Peyer's patch (tissue), 4 donors: Measurements from ENCODE around the gene DPM2. TPM values are rescaled to one million over a fixed set of nuclear protein-coding genes. Genes with fewer than 3 reads are reported as not detected.
A peak's percentile ranks its signal among the peaks of the same experiment; 100 is the strongest.

Source experiments
- DNase-seq, 3 donors: peaks; one replicate each; pipeline ENCODE4 v3.0.0-alpha.2; 2017 to 2019
- H3K27ac ChIP-seq, 4 donors: fragments of 200-600 bp; sonication (generic); one replicate each; pipeline ENCODE4 v1.5.1; 2016 to 2019
- H3K27me3 ChIP-seq, 2 donors: fragments of 200-600 bp; sonication (generic); one replicate each; pipeline ENCODE4 v1.5.1; 2019
- H3K36me3 ChIP-seq, 3 donors: fragments of 200-600 bp; sonication (generic); one replicate each; pipeline ENCODE4 v1.5.1; 2016 to 2019
- H3K4me1 ChIP-seq, 4 donors: fragments of 200-600 bp; sonication (generic); one replicate each; pipeline ENCODE4 v1.5.1; 2016 to 2019
- H3K4me3 ChIP-seq, 4 donors: fragments of 200-600 bp; sonication (generic); 1 replicate in 3 of 4; 2 replicates in 1 of 4; pipeline ENCODE4 v1.5.1; 2016 to 2019; ENCODE audit warnings: mild to moderate bottlenecking in 1 of 4
- H3K9me3 ChIP-seq, 4 donors: fragments of 200-600 bp; sonication (generic); one replicate each; pipeline ENCODE4 v1.5.1; 2016 to 2019; ENCODE audit warnings: mild to moderate bottlenecking in 1 of 4
- CTCF ChIP-seq, 6 experiments: fragments of 450-650 bp in 4 of 6; fragments of 200-600 bp in 2 of 6; sonication (generic) in 1 of 6; IDR thresholded peaks; one replicate each; pipeline ENCODE4 v1.5.1; 2017 to 2019; ENCODE audit warnings: antibody characterized with exemption in 6 of 6, mild to moderate bottlenecking in 3 of 6, moderate library complexity in 1 of 6
- POLR2A ChIP-seq, 2 donors: fragments of 450-650 bp; IDR thresholded peaks; one replicate each; pipeline ENCODE4 v1.5.1; 2017; ENCODE audit warnings: antibody characterized with exemption in 2 of 2, mild to moderate bottlenecking in 2 of 2, moderate library complexity in 2 of 2
- total RNA-seq, 4 donors: library from RNA; depleted of rRNA; stranded (reverse); fragments of >200 nt; gene quantifications; one replicate each; pipeline ENCODE4 v1.1.0, GENCODE V29; 2016

The DPM2 gene
- total RNA-seq, 4 donors from 2014 or later = 20.6 to 27.3 (median 22.1) TPM

DNA sequence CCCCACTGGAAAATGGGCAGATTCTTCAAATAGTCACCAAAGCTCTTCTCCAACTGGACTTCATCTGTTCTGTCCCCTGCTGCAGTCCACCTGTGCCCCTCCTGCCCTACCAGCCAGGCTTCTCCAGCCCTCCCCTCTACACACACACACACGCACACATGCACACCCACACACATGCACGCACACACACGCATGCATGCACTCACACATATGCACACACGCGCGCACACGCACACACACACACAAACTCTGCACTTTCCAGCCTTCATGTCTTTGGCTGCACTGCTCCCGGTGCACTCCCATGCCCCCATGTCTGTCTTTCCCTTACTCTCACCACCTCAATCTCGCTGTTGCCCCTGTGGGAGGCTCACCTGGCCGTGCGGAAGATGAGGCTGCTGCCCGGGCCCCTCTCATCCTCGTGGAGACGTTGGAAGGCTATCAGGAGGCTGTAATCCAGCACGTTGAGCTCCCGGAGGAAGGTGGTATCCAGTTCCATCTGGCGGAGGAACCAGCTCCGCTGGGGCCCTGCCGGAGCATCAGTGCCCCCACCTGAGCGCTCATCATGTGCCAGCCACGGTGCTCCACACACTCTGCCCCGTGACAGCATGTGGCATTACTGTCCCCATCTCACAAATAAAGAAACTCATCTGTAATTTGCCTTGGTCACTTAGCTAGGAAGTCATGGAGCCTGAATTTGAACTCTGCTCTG, 12.8 kb downstream of the DPM2 start:
- Histone ChIP-seq H3K27me3 (peaks cover 0 to 21% of the 10 kb centered on the region in 2 donors), H3K4me3 (no peak overlapping the region), H3K36me3 (no peaks in the 10 kb centered on the region), H3K9me3 (no peaks in the 10 kb centered on the region), H3K27ac (no peak overlapping the region), H3K4me1 (peaks cover 0 to 27% (median 20%) of the 10 kb centered on the region in 4 donors)
- TF ChIP-seq CTCF (IDR thresholded peaks at IDR 0.05) = no peak
- TF ChIP-seq POLR2A (IDR thresholded peaks at IDR 0.05) = no peak
- no peak for DNase-seq

DNA sequence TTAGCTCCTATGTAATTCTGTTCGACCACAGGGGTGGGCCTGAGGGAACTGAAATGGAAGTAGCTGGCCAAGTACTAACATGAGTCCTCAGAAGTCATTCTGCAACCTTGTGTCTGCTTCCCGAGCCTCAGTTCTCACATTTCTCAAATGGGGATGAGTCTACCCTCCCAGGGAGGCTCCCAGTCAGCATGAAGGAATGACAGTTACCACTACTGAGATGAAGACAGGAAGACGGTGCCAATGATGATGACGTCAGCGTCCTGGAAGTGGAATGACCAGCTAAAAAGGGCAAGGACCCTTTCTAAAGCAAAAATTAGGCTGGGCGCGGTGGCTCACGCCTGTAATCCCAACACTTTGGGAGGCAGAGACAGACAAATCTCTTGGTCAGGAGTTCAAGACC, 13.9 kb downstream of the DPM2 start:
- Histone ChIP-seq H3K27ac (no peak overlapping the region), H3K9me3 (no peaks in the 10 kb centered on the region), H3K36me3 (no peaks in the 10 kb centered on the region), H3K27me3 (peaks cover 0 to 14% of the 10 kb centered on the region in 2 donors), H3K4me3 (no peak overlapping the region), H3K4me1 (peaks cover 3 to 31% (median 22%) of the 10 kb centered on the region in 4 donors)
- DNase-seq = no peak
- TF ChIP-seq CTCF (IDR thresholded peaks at IDR 0.05) = no peak
- no peak for TF ChIP-seq POLR2A (IDR thresholded peaks at IDR 0.05)

- Histone ChIP-seq H3K4me3 (no peak overlapping the region), H3K36me3 (no peaks in the 10 kb centered on the region), H3K9me3 (no peaks in the 10 kb centered on the region), H3K27ac (no peak overlapping the region), H3K27me3 (peaks cover 0 to 10% of the 10 kb centered on the region in 2 donors), H3K4me1 (peaks cover 3 to 35% (median 28%) of the 10 kb centered on the region in 4 donors)
- TF ChIP-seq CTCF (IDR thresholded peaks at IDR 0.05) = no peak
- no peak for TF ChIP-seq POLR2A (IDR thresholded peaks at IDR 0.05)
- DNase-seq = no peak
Observed at GRCh38 chr9:127923046-127923445, 14.6 kb downstream of the DPM2 start.

GRCh38 chr9:127921557-127922120, 16.0 kb downstream of the DPM2 start:
- H3K9me3 ChIP-seq = no peaks in the 10 kb centered on the region
- peaks cover 3 to 32% (median 20%) of the 10 kb centered on the region in 4 donors for H3K4me1 ChIP-seq
- no peaks in the 10 kb centered on the region for H3K36me3 ChIP-seq
- no peak overlapping the region for H3K27ac ChIP-seq
- H3K4me3 ChIP-seq = peak overlapping the region in 3 of 4 donors; percentile 27 to 36 (median 30)
- H3K27me3 ChIP-seq = no peaks in the 10 kb centered on the region
- TF ChIP-seq POLR2A (IDR thresholded peaks at IDR 0.05) = no peak
- peak; percentile 95 to 96 (median 95) for TF ChIP-seq CTCF (IDR thresholded peaks at IDR 0.05)
- peak; percentile 67 to 89 (median 79) for DNase-seq

DNA sequence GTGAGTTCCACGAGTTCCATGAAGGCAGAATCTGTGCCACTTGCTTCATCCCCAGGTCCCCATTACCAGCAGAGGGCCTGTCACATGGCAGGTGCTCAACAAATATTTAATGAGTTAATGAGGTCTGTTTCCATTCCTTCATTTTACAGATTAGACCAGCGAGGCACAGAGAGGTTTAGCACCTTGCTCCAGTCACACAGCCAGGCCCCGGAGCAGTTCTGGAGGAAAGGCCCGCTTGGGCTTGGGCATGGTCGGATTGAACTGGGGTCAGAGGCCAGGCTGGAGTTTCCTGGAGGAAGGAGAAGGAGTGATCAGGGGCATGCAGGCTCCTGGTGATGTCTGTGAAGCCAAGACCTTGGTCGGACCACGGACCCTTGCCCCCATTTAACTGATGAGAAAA, 16.9 kb downstream of the DPM2 start:
- no peak overlapping the region for H3K4me3 ChIP-seq
- no peak for TF ChIP-seq CTCF (IDR thresholded peaks at IDR 0.05)
- TF ChIP-seq POLR2A (IDR thresholded peaks at IDR 0.05) = no peak
- H3K27me3 ChIP-seq = no peaks in the 10 kb centered on the region
- H3K9me3 ChIP-seq = no peaks in the 10 kb centered on the region
- DNase-seq = no peak
- H3K4me1 ChIP-seq = peaks cover 3 to 40% (median 23%) of the 10 kb centered on the region in 4 donors
- H3K27ac ChIP-seq = no peak overlapping the region
- no peaks in the 10 kb centered on the region for H3K36me3 ChIP-seq
